ENCODE measurements around the gene TMC8.

DNA sequence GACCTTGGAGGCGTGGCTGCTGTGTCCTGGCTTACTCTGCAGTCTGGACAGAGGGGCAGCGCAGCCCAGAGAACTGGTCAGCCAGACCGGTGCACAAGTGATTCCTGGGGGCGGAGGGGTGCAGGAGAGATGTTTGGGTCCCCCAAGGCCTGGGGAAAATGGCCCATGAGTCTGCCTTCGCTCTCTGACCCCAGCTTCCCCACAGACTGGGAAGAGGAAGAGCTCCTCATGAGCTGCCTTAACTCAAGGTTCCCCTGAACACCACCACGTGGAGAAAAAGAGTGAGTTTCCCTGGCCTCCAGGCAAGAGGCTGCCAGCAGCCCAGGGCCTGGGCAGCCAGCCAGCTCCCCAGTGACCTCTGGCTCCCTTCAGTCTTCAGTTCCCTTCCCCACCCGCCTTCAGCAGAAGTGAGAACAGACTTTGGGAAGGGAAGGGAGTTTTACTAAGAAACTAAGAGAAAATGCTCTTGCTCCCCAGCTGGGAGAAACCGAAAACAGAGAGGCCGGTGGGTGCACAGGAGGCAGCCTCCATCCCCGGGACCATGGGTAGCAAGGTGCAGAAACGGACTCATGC is 13.7 kb downstream of the TMC8 start:
- TF ChIP-seq CTCF (conservative IDR thresholded peaks at IDR 0.05 in 1 of 2, IDR thresholded peaks at IDR 0.05 in 1 of 2; ENCODE audit: extremely low read depth in 1 of 2, insufficient read depth in 1 of 2, low read depth in 1 of 2, low read length in 2 of 2) (no peak), EZH2 (IDR thresholded peaks at IDR 0.05; ENCODE audit: borderline replicate concordance, low read length) (no peak)

All from mammary epithelial cell (primary cell).